ENCODE measurements around the gene TSGA10IP.

GRCh38 chr11:66003291-66003690, 58.0 kb downstream of the TSGA10IP start:
- TF ChIP-seq CTCF (IDR thresholded peaks at IDR 0.05; ENCODE audit: insufficient read depth, low read depth, low read length) = no peak
- TF ChIP-seq EZH2 (IDR thresholded peaks at IDR 0.05; ENCODE audit: insufficient read depth, low read length) = no peak

All from astrocyte (in vitro differentiated cells and primary cell).